Fibroblast of villous mesenchyme (primary cell): ENCODE data around the gene SIGLEC1. TPM values are rescaled to one million over a fixed set of nuclear protein-coding genes. Genes with fewer than 3 reads are reported as not detected.

Experiments
- DNase-seq: peaks from one replicate; pipeline ENCODE4 v3.0.0-alpha.2; 2010; ENCODE audit warnings: low read depth
- H3K4me3 ChIP-seq: 2 replicates; pipeline ENCODE4 v1.5.1; 2011; ENCODE audit warnings: low read depth, mild to moderate bottlenecking, low read length
- CTCF ChIP-seq: IDR thresholded peaks from 2 replicates; pipeline ENCODE4 v1.5.1; 2012; ENCODE audit warnings: low read depth, mild to moderate bottlenecking, low read length; ENCODE audit not compliant: insufficient read depth
- total RNA-seq: library from RNA; depleted of rRNA; stranded (reverse); fragments of >200 nt; gene quantifications from 2 replicates; pipeline ENCODE4 v1.2.3, GENCODE V29; 2012

Gene SIGLEC1
- not detected in 2 replicates for total RNA-seq

GRCh38 chr20:3712279-3712873 lies at the start of gene SIGLEC1:
SIGLEC1 (minus strand) TSS chr20:3712600; CDS start chr20:3707128, 5,472 bp downstream.
- no peak within 1 kb of the TSS for H3K4me3 ChIP-seq
- DNase-seq: no peak
- TF ChIP-seq CTCF: no peak

GRCh38 chr20:3760655-3761348 lies 48.4 kb upstream of the SIGLEC1 start:
- DNase-seq: peak; percentile 67
- no peak overlapping the region for H3K4me3 ChIP-seq

DNA sequence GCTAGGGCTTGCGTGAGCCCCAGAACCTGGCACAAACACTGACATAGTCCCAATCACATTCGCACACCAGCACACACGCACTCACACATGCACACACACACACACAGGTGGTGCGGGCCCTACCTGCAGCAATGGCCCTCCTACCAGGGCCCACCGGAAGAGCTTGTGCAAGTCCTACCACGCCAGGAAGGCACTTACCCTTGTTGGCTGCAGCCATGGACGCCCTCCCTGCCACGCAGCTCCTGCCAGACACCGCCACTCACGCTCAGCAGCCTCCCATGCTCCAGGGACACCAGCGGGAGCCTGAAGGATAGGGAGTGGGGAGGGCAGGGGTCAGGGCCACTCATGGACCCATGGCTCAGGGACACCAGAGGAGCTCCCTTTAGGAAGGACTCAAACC lies 47.5 kb upstream of the SIGLEC1 start:
- DNase-seq: no peak
- H3K4me3 ChIP-seq: no peak overlapping the region
- TF ChIP-seq CTCF: no peak

More at GRCh38 chr20:3760655-3761348, 48.4 kb upstream of the SIGLEC1 start:
- TF ChIP-seq CTCF: no peak

DNA sequence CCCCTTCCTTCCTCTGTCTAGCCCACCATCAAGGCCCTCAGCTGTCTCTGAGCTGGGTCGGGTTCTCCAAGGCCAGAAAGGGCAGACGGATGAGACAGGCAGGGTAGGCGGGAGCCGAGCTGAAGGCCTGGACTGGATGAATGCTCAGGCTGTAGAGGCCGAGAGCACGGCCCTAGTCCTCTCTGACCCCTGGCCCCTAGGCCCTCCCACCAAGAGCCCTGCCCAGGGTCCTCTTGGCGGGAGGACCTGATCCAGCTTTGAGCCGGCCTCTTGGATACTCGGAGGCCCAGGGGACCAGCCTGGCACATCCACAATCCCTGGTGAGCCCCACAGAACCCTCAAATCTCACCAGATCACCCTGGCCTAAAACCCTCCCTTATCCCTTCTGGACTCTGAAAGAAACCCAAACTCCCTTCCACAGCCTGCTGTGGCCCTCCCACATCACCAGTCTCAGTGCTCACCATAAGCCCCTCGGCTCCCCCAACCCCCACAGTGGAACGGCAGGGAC lies 47.0 kb upstream of the SIGLEC1 start:
- DNase-seq: no peak
- TF ChIP-seq CTCF: no peak
- H3K4me3 ChIP-seq: no peak overlapping the region

DNA sequence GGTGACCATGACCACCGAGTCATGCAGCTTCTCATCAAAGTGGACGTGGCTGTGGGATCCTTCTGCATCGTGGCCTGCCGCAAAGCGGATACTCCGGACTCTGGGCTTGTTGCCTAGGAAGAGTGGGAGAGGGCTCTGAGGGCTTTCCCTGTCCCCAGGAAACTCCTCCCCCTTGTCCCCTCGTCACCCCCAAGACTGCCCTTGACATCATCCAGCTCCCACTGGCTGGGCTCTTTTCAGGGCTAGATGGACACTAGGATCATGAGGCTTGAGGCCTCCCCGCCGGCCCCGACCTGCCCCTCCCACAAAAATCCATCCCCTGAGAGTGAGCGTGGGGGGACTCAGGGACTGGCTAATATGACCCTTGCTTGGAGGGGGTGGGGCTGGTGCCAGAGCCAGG lies 46.2 kb upstream of the SIGLEC1 start:
- no peak for DNase-seq
- no peak for TF ChIP-seq CTCF
- H3K4me3 ChIP-seq: no peak overlapping the region

- no peak for DNase-seq
- H3K4me3 ChIP-seq: no peak overlapping the region
- TF ChIP-seq CTCF: no peak
These were observed 44.9 kb upstream of the SIGLEC1 start for GRCh38 chr20:3757268-3757667.
